Natural killer cell (primary cell): ENCODE results near the gene C1QB. TPM values are rescaled to one million over a fixed set of nuclear protein-coding genes. Genes with fewer than 3 reads are reported as not detected.

ENCODE experiments used
- ATAC-seq, 3 donors: fragments of 150-1000 bp in 2 of 3; fragments of 200-7000 bp in 1 of 3; cut with Tn5 transposase; 1 replicate in 1 of 3; 2 replicates in 2 of 3; pipeline ENCODE4 v1.10.0; 2021; ENCODE audit warnings: mild to moderate bottlenecking in 2 of 3, moderate library complexity in 2 of 3
- DNase-seq, 2 donors: peaks; one replicate each; pipeline versions ENCODE4 v3.0.0 to v3.0.0-alpha.2; 2013 to 2021; ENCODE audit warnings: mixed read lengths in 1 of 2
- H3K27ac ChIP-seq: one replicate; pipeline ENCODE4 v1.5.1; 2013; ENCODE audit warnings: mild to moderate bottlenecking, low read length
- H3K27me3 ChIP-seq: one replicate; pipeline ENCODE4 v1.6.1; 2013; ENCODE audit warnings: low read length; ENCODE audit not compliant: control insufficient read depth, insufficient read depth
- H3K36me3 ChIP-seq: one replicate; pipeline ENCODE4 v1.6.1; 2013; ENCODE audit warnings: low read length; ENCODE audit not compliant: control insufficient read depth, insufficient read depth
- H3K4me1 ChIP-seq: one replicate; pipeline ENCODE4 v1.6.1; 2013; ENCODE audit warnings: low read length; ENCODE audit not compliant: control insufficient read depth, insufficient read depth
- H3K4me3 ChIP-seq: one replicate; pipeline ENCODE4 v1.5.1; 2013; ENCODE audit warnings: low read length
- H3K9me3 ChIP-seq: one replicate; pipeline ENCODE4 v1.6.1; 2013; ENCODE audit warnings: low read length; ENCODE audit not compliant: control insufficient read depth, insufficient read depth
- H3K27ac Mint-ChIP-seq, 2 donors: one replicate each; pipeline ENCODE4 v1.8.0; 2022; ENCODE audit warnings: mild to moderate bottlenecking in 2 of 2, mixed read lengths in 2 of 2, moderate library complexity in 1 of 2
- H3K27me3 Mint-ChIP-seq, 2 donors: one replicate each; pipeline ENCODE4 v1.8.0; 2022; ENCODE audit warnings: low read depth in 2 of 2, mixed read lengths in 2 of 2
- H3K36me3 Mint-ChIP-seq: one replicate; pipeline ENCODE4 v1.8.0; 2022; ENCODE audit warnings: mixed read lengths
- H3K4me1 Mint-ChIP-seq, 2 donors: one replicate each; pipeline ENCODE4 v1.8.0; 2022; ENCODE audit warnings: mixed read lengths in 2 of 2
- H3K4me3 Mint-ChIP-seq: one replicate; pipeline ENCODE4 v1.8.0; 2022; ENCODE audit warnings: mild to moderate bottlenecking, moderate library complexity, mixed read lengths
- H3K9me3 Mint-ChIP-seq, 2 donors: one replicate each; pipeline ENCODE4 v1.8.0; 2022; ENCODE audit warnings: mixed read lengths in 2 of 2
- CTCF ChIP-seq: fragments of 200-600 bp; IDR thresholded peaks from one replicate; pipeline ENCODE4 v1.8.0; 2022; ENCODE audit warnings: antibody characterized with exemption
- WGBS: methylation state at CpG from one replicate; pipeline ENCODE4 v1.1.7; 2013; ENCODE audit warnings: missing lambda C conversion rate; ENCODE audit not compliant: insufficient coverage; 5-methylcytosine and 5-hydroxymethylcytosine counted together
- intact Hi-C: fragments of 100-400 bp; cut with micrococcal nuclease; formaldehyde crosslinking; loops from one replicate; pipeline ENCODE4 v1.14.2; 2022
- total RNA-seq, 4 donors: library from RNA; stranded (reverse); fragments of 120-200 nt in 1 of 4; gene quantifications; one replicate each; pipeline versions ENCODE4 v1.2.3 to v1.2.4, GENCODE V29; 2013 to 2022

C1QB gene
- total RNA-seq, 3 donors from 2014 or later (not counting 1 experiment from before 2014, with no cell fraction given), result 0.70 to 1.3 TPM; not detected in 1

DNA sequence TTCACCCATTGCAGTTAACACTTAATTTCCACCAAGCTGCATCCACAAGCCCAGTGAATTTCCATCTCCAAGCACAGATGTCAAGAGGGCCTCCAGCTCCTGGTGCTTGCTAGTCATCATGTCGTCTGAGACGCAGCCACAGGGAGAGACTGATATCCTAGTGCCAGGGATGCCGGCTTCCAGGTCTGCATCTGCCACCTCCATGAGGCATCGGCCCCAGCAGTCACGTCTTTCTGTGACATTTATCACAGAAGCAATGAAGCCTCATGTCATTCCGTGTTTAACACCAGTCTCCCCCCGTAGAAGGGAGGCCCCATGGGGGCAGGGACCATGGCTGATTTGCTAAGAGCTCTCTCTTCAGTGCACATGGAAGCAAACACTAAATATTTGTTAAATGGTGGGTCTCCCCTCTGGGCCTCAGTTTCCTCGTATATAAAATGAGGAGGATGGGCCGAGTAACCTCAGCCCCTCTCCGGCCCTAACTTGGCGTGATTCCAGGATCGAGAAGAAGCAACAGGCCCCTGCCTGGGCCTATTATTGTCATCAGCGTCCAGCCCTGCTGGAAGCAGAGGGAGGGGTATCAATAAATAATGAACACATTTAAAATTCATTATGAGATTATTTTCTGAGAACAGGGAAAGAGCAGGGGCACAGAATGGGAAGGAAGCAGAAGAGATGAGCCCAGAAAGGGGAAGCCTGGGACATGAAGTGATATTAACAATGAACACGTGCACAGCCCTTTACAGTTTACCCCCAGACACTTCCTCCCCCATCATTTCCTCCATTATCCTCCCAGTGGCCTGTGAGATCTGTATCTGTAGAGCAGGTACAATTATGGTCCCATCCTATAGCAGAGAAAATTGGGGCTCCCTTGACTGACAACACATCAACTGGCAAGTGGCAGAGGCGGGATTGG is 837 bp upstream of the C1QB start:
- H3K4me1 ChIP-seq, result no peaks in the 10 kb centered on the region
- no peaks in the 10 kb centered on the region for H3K36me3 ChIP-seq
- WGBS, result 78% methylated on average over 14 of the region's 15 CpGs
- intact Hi-C loops, result no loop called here
- Mint-ChIP-seq H3K27ac (no peak overlapping the region), H3K4me1 (no peaks in the 10 kb centered on the region), H3K4me3 (no peak overlapping the region), H3K27me3 (peaks cover 0 to 2% of the 10 kb centered on the region in 2 donors), H3K36me3 (no peaks in the 10 kb centered on the region), H3K9me3 (no peaks in the 10 kb centered on the region)
- ATAC-seq (no peak), DNase-seq (no peak)
- no peaks in the 10 kb centered on the region for H3K27me3 ChIP-seq
- no peak overlapping the region for H3K27ac ChIP-seq
- TF ChIP-seq CTCF, result no peak
- no peaks in the 10 kb centered on the region for H3K9me3 ChIP-seq
- no peak overlapping the region for H3K4me3 ChIP-seq

GRCh38 chr1:22654692-22655091 is 1.7 kb downstream of the C1QB start:
- intact Hi-C loops, result no loop called here

GRCh38 chr1:22658385-22659163 is 5.5 kb downstream of the C1QB start:
- no peaks in the 10 kb centered on the region for H3K9me3 ChIP-seq
- Mint-ChIP-seq H3K4me3 (no peak overlapping the region), H3K36me3 (no peaks in the 10 kb centered on the region), H3K27ac (no peak overlapping the region), H3K9me3 (no peaks in the 10 kb centered on the region), H3K27me3 (peaks cover 0 to 4% of the 10 kb centered on the region in 2 donors), H3K4me1 (no peaks in the 10 kb centered on the region)
- H3K4me3 ChIP-seq, result no peak overlapping the region
- no peaks in the 10 kb centered on the region for H3K4me1 ChIP-seq
- ATAC-seq (no peak), DNase-seq (no peak)
- no peaks in the 10 kb centered on the region for H3K27me3 ChIP-seq
- 67% methylated on average over 3 of the region's 3 CpGs for WGBS
- no peak overlapping the region for H3K27ac ChIP-seq
- intact Hi-C loops, result no loop called here
- no peak for TF ChIP-seq CTCF
- no peaks in the 10 kb centered on the region for H3K36me3 ChIP-seq

More at GRCh38 chr1:22654692-22655091, 1.7 kb downstream of the C1QB start:
- WGBS, result 69% methylated on average over 5 of the region's 5 CpGs
- H3K36me3 ChIP-seq, result no peaks in the 10 kb centered on the region
- no peak overlapping the region for H3K4me3 ChIP-seq
- H3K9me3 Mint-ChIP-seq, result no peaks in the 10 kb centered on the region
- no peak for TF ChIP-seq CTCF
- H3K27me3 ChIP-seq, result no peaks in the 10 kb centered on the region
- no peaks in the 10 kb centered on the region for H3K4me1 ChIP-seq
- peaks cover 0 to 5% of the 10 kb centered on the region in 2 donors for H3K27me3 Mint-ChIP-seq
- H3K4me1 Mint-ChIP-seq, result no peaks in the 10 kb centered on the region
- ATAC-seq (no peak), DNase-seq (no peak)
- H3K27ac Mint-ChIP-seq, result no peak overlapping the region
- no peaks in the 10 kb centered on the region for H3K9me3 ChIP-seq
- no peak overlapping the region for H3K27ac ChIP-seq
- no peak overlapping the region for H3K4me3 Mint-ChIP-seq
- no peaks in the 10 kb centered on the region for H3K36me3 Mint-ChIP-seq
